Measurements from ENCODE around the gene CHRNG.

GRCh38 chr2:232503809-232504323, 35.6 kb upstream of the CHRNG start:
- TF ChIP-seq CTCF (conservative IDR thresholded peaks at IDR 0.05 in 1 of 2, IDR thresholded peaks at IDR 0.05 in 1 of 2; ENCODE audit: low read depth in 1 of 2, low read length in 2 of 2) (no peak), EZH2 (IDR thresholded peaks at IDR 0.05; ENCODE audit: low read length, missing control alignments) (peak; percentile 17)
